Uterus (tissue), 4 donors: ENCODE measurements around the gene PFDN2. TPM values are rescaled to one million over a fixed set of nuclear protein-coding genes. Genes with fewer than 3 reads are reported as not detected.

ENCODE experiments used
- DNase-seq, 2 donors: peaks; one replicate each; pipeline ENCODE4 v3.0.0-alpha.2; 2019 to 2020
- H3K27ac ChIP-seq, 2 donors: fragments of 200-600 bp; sonication (generic); 1 replicate in 1 of 2; 2 replicates in 1 of 2; pipeline ENCODE4 v1.5.1; 2016 to 2018
- H3K27me3 ChIP-seq, 2 donors: fragments of 200-600 bp; sonication (generic); one replicate each; pipeline ENCODE4 v1.5.1; 2018 to 2019; ENCODE audit warnings: control low read depth in 1 of 2
- H3K36me3 ChIP-seq, 2 donors: fragments of 200-600 bp; sonication (generic); one replicate each; pipeline ENCODE4 v1.5.1; 2019; ENCODE audit warnings: control low read depth in 1 of 2
- H3K4me1 ChIP-seq, 2 donors: fragments of 200-600 bp; sonication (generic); one replicate each; pipeline ENCODE4 v1.5.1; 2018 to 2019; ENCODE audit warnings: control low read depth in 1 of 2
- H3K4me3 ChIP-seq, 2 donors: fragments of 200-600 bp; sonication (generic); 1 replicate in 1 of 2; 2 replicates in 1 of 2; pipeline ENCODE4 v1.5.1; 2018 to 2019; ENCODE audit warnings: mild to moderate bottlenecking in 1 of 2
- H3K9me3 ChIP-seq, 2 donors: fragments of 200-600 bp; sonication (generic); one replicate each; pipeline ENCODE4 v1.5.1; 2019; ENCODE audit warnings: control low read depth in 1 of 2
- CTCF ChIP-seq, 4 experiments: fragments of 200-600 bp in 2 of 4; fragments of 450-650 bp in 2 of 4; sonication (generic) in 2 of 4; IDR thresholded peaks; one replicate each; pipeline ENCODE4 v1.5.1; 2016 to 2019; ENCODE audit warnings: antibody characterized with exemption in 4 of 4, mild to moderate bottlenecking in 2 of 4, moderate library complexity in 1 of 4
- POLR2A ChIP-seq, 2 donors: fragments of 450-650 bp; IDR thresholded peaks; one replicate each; pipeline ENCODE4 v1.6.1; 2016; ENCODE audit warnings: antibody characterized with exemption in 2 of 2, mild to moderate bottlenecking in 1 of 2, moderate library complexity in 1 of 2
- intact Hi-C: fragments of 100-400 bp; cut with DNase I; formaldehyde crosslinking; loops from one replicate; pipeline ENCODE4 v1.15.1; 2023; ENCODE audit warnings: low total_unique reads
- total RNA-seq, 4 donors: library from RNA; depleted of rRNA in 3 of 4; stranded (reverse); fragments of >200 nt in 3 of 4; gene quantifications; one replicate each; pipeline versions ENCODE4 v1.1.0 to v1.2.4, GENCODE V29; 2014 to 2023
- donor health status: DM: yes; HTN: yes; CAD: no.

PFDN2 gene
- total RNA-seq, 4 donors from 2014 or later = 3.3 to 38.9 (median 29.8) TPM

DNA sequence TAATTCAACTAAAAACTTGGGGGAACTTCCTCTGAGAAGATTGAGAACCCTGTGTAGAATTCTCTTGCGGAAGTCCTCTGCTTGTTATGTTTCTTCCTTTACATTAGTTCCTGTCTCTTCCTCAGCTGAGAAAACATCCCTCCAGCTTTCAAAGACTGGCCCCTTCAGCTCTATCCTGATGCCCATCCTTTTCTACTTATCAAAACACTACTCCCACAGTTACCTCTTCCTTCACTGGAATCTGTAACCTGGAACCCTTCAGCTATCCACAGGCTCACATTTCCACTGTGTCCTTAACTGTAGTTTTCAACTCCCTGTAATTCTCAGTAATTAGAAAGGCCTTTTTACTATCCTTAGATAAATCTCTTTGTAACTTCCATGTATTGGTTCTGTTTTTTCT is 20.6 kb upstream of the PFDN2 start:
- no peak overlapping the region for H3K27ac ChIP-seq
- no peaks in the 10 kb centered on the region for H3K27me3 ChIP-seq
- no peaks in the 10 kb centered on the region for H3K9me3 ChIP-seq
- H3K4me1 ChIP-seq = peaks cover 0 to 3% of the 10 kb centered on the region in 2 donors
- H3K36me3 ChIP-seq = no peaks in the 10 kb centered on the region
- no peak for DNase-seq
- intact Hi-C loops = no loop called here
- TF ChIP-seq POLR2A (IDR thresholded peaks at IDR 0.05) = no peak
- TF ChIP-seq CTCF (IDR thresholded peaks at IDR 0.05) = no peak
- no peak overlapping the region for H3K4me3 ChIP-seq

DNA sequence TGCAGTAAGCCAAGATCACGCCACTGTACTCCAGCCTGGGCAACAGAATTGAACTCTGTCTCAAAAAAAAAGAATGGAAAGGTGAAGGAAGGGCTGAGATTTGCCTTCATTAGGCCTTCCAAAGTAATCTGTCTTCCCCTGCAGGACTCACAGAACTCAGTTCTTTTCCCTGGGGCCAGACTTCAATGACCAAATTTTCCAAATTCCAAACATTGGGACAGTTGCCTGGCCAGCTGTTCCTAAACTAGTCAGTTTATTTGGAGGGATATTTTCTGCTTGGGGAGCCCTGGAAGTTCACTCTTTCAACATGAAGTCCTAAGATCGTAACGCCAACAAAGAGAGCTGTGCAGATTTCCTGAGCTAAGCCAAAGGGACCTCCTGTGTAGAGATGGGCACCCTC is 20.0 kb upstream of the PFDN2 start:
- Histone ChIP-seq H3K36me3 (no peaks in the 10 kb centered on the region), H3K27ac (no peak overlapping the region), H3K9me3 (no peaks in the 10 kb centered on the region), H3K4me1 (peaks cover 0 to 3% of the 10 kb centered on the region in 2 donors), H3K27me3 (no peaks in the 10 kb centered on the region), H3K4me3 (no peak overlapping the region)
- TF ChIP-seq CTCF (IDR thresholded peaks at IDR 0.05) (no peak), POLR2A (IDR thresholded peaks at IDR 0.05) (no peak)
- DNase-seq = no peak
- intact Hi-C loops = no loop called here

GRCh38 chr1:161133220-161133740 is 15.4 kb upstream of the PFDN2 start:
- TF ChIP-seq CTCF (IDR thresholded peaks at IDR 0.05) = no peak
- no peak for TF ChIP-seq POLR2A (IDR thresholded peaks at IDR 0.05)
- Histone ChIP-seq H3K27me3 (no peaks in the 10 kb centered on the region), H3K36me3 (no peaks in the 10 kb centered on the region), H3K27ac (peak overlapping the region; percentile 97 to 99), H3K4me1 (peaks cover 0 to 3% of the 10 kb centered on the region in 2 donors), H3K4me3 (peak overlapping the region; percentile 87 to 89), H3K9me3 (no peaks in the 10 kb centered on the region)
- intact Hi-C loops = no loop called here
- DNase-seq = no peak

DNA sequence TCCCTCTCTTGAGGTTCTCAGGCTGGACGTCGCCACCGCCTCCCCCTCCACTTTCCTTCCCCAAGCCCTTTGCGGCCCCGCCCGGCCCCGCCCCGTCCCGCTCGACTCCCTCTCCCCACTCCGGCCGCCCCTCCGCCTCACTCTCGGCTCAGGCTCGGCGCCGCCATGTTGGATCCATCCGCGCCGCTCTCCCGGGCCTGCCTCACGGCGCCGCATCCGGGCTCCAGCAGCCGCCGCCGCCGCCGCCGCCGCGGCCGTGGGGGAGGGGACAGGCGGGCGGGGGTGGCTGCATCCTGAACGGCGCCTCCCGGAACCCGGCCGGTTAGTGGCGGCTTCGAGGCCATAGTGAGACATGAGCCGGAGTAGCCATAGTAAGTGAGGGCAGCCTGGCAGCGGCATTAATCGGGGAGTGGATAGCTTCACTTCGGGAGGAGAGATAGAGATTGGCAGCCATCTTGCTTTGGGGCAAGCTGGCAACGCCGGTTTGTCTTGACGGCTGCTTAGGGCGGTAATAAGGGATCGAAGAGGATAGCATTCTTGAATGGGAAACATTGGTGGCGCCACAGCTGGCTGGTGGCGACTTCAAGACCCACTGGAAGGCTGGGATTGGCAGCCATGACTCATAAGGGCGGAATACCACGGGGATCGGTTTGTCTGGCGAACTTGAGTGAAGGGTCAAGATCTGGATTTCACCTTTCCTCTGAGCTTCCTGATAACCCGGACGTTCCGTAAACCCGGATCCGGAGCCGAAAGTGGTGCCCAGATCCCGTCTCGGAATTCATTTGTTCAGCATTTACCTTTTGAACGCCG is 14.8 kb upstream of the PFDN2 start, which contains the start of gene DEDD:
TSS of gene DEDD (minus strand) at position 258 of the 810 bp plus-strand sequence. CDS start 8,205 bp downstream, outside the sequence.
- intact Hi-C loops = no loop called here
- DNase-seq = peak; percentile 93 to 96

More for the DNA sequence above, 14.8 kb upstream of the PFDN2 start, which contains the start of gene DEDD:
- Histone ChIP-seq H3K9me3 (no peaks in the 10 kb centered on the region), H3K36me3 (no peaks in the 10 kb centered on the region), H3K27ac (peak within 1 kb of the TSS; percentile 97 to 99), H3K4me3 (peak within 1 kb of the TSS; percentile 87 to 89), H3K4me1 (peaks cover 0 to 10% of the 10 kb centered on the region in 2 donors), H3K27me3 (no peaks in the 10 kb centered on the region)
- TF ChIP-seq CTCF (IDR thresholded peaks at IDR 0.05) = peak in 1 of 4 experiments; percentile 20
- peak; percentile 54 to 64 for TF ChIP-seq POLR2A (IDR thresholded peaks at IDR 0.05)
